Prostate gland (tissue), 2 donors: ENCODE data around the gene KCP.

Experiments
- CTCF ChIP-seq, 4 experiments: fragments of 200-600 bp in 2 of 4; fragments of 450-650 bp in 2 of 4; sonication (generic) in 2 of 4; IDR thresholded peaks; 1 replicate in 3 of 4; 2 replicates in 1 of 4; pipeline ENCODE4 v1.5.1; 2016 to 2019; ENCODE audit warnings: antibody characterized with exemption in 4 of 4, mild to moderate bottlenecking in 2 of 4, moderate library complexity in 2 of 4
- POLR2A ChIP-seq: fragments of 450-650 bp; IDR thresholded peaks from one replicate; pipeline ENCODE4 v1.6.1; 2016; ENCODE audit warnings: antibody characterized with exemption, mild to moderate bottlenecking
- POLR2AphosphoS5 ChIP-seq: sonication (generic); formaldehyde crosslinking; IDR thresholded peaks from one replicate; pipeline ENCODE4 v1.6.1; 2017; ENCODE audit warnings: antibody characterized with exemption

GRCh38 chr7:128827248-128827958 is 83.1 kb downstream of the KCP start:
- TF ChIP-seq CTCF (IDR thresholded peaks at IDR 0.05) (no peak), POLR2AphosphoS5 (peak; percentile 37), POLR2A (no peak)
